Dendritic cell treated with granulocyte-macrophage colony-stimulating factor and Interleukin-4, amounts not matched to agents 40 ng/mL and 50 ng/mL, for 4 days (primary cell): Measurements from ENCODE around the gene GRAP.

Experiments used
- H3K27ac Mint-ChIP-seq: one replicate; pipeline ENCODE4 v1.8.0; 2022; ENCODE audit warnings: mild to moderate bottlenecking, mixed read lengths
- H3K27me3 Mint-ChIP-seq: one replicate; pipeline ENCODE4 v1.8.0; 2022; ENCODE audit warnings: mild to moderate bottlenecking, mixed read lengths
- H3K36me3 Mint-ChIP-seq: one replicate; pipeline ENCODE4 v1.8.0; 2022; ENCODE audit warnings: low read depth, mixed read lengths
- H3K4me1 Mint-ChIP-seq: one replicate; pipeline ENCODE4 v1.8.0; 2022; ENCODE audit warnings: low read depth, mixed read lengths
- H3K4me3 Mint-ChIP-seq: one replicate; pipeline ENCODE4 v1.8.0; 2022; ENCODE audit warnings: mild to moderate bottlenecking, moderate library complexity, mixed read lengths
- H3K9me3 Mint-ChIP-seq: one replicate; pipeline ENCODE4 v1.8.0; 2022; ENCODE audit warnings: mixed read lengths
- intact Hi-C: fragments of 100-400 bp; cut with micrococcal nuclease; formaldehyde crosslinking; loops from one replicate; pipeline ENCODE4 v1.15.0; 2022

The GRAP gene

DNA sequence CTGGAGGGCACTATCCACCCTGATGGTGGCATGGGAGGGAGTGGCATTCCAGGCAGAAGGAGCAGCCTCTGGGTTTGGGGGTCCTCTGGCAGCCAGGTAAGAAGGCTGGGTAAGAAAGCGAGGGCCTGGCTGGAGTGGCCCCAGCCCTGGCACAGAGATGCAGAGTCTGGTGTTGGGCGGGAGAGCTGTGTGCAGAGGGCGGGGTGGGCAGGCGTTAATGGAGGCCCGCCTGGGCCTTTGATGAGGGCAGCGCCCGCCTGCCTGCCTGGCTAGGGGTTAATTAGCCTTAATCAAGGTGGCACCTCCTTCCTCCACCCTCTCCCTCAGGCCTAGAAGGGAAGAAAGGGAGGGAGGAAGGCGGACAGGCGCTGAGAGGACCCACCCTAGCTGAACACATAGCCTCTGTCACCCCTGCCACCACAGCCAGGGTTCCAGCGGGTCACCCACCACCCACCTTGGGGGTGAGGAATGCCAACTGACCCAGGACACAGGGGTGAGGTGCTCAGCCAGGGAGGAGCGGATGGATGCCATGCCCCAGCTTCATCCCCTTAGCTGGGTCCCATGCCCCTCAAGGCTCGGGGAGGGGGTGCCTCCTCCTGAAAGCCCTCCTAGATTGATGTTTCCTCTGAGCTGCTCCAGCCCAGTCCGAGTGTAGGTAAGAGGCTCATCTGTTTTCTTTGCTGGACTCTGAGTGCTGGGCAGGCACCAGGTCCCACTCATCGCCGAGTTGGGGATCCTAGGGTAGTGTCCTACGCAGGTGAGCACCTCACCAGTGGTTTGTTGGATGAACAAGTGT, 28.8 kb downstream of the GRAP start:
- no peaks in the 10 kb centered on the region for H3K4me1 Mint-ChIP-seq
- H3K36me3 Mint-ChIP-seq: peaks cover 8% of the 10 kb centered on the region
- no peak overlapping the region for H3K27ac Mint-ChIP-seq
- intact Hi-C loops: no loop called here
- peaks cover 15% of the 10 kb centered on the region for H3K27me3 Mint-ChIP-seq
- no peak overlapping the region for H3K4me3 Mint-ChIP-seq
- H3K9me3 Mint-ChIP-seq: no peaks in the 10 kb centered on the region

DNA sequence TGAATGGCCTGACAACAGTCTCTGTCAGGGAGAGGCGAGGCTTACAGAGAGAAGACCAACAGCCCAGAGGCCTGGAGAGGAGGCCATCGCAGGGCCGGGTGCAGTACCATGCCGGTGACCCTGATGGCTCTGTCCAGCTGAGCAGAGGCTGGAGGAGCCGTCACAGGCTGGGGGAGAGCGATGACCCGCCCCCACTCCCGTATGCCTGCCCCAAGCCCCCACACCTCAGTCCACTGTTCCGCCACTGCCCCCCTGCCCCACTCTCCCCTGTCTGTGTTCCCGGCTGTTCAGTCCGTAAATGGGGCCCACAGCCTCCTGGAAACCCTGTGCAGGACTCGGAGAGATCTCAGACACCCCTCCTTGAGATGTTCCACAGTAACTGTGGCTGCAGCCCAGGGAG, 29.4 kb downstream of the GRAP start:
- peaks cover 8% of the 10 kb centered on the region for H3K36me3 Mint-ChIP-seq
- H3K9me3 Mint-ChIP-seq: no peaks in the 10 kb centered on the region
- H3K4me3 Mint-ChIP-seq: no peak overlapping the region
- peaks cover 15% of the 10 kb centered on the region for H3K27me3 Mint-ChIP-seq
- H3K27ac Mint-ChIP-seq: no peak overlapping the region
- intact Hi-C loops: no loop called here
- H3K4me1 Mint-ChIP-seq: no peaks in the 10 kb centered on the region

DNA sequence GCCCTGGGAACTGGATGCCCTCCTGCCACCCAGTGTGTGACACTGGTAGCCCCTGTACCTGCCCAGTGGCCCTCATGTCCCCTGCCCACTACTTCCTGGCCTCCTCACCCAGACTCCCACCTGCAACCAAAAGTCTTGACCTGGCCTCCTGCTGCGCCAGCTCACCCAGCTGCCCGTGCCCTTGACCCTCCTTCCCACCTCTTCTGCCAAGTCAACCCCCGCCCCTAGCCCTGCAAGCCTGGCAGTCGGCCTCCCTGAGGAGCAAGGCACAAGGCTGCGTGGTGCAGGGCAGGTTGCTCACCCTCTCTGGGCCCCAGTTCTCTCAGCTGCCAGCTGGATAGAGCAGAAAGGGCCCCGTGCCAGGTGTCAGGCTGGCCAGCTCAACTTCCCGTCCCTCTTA, 29.9 kb downstream of the GRAP start:
- H3K27ac Mint-ChIP-seq: no peak overlapping the region
- H3K9me3 Mint-ChIP-seq: no peaks in the 10 kb centered on the region
- peaks cover 8% of the 10 kb centered on the region for H3K36me3 Mint-ChIP-seq
- no peaks in the 10 kb centered on the region for H3K4me1 Mint-ChIP-seq
- H3K27me3 Mint-ChIP-seq: peaks cover 15% of the 10 kb centered on the region
- no peak overlapping the region for H3K4me3 Mint-ChIP-seq
- intact Hi-C loops: no loop called here

DNA sequence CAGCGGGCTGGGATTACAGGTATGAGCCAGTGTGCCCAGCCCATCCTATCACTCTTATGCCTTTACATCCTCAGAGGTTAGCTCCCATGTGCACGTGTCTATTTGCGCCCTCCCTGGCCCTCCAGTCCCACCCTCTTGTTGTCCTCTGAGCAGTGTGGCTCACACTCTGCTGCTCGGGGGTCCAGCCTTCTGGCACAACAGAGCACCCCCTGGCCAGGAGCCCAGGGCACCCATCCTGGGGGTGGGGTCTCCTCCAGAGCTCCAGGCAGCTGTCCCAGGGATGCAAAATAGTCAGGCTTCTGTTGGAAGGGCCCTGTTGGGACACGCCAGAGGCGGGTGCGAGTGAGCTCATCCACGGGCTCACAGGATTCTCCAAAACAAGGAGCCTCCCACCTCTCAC, 30.5 kb downstream of the GRAP start:
- H3K36me3 Mint-ChIP-seq: peaks cover 5% of the 10 kb centered on the region
- H3K4me3 Mint-ChIP-seq: no peak overlapping the region
- H3K27ac Mint-ChIP-seq: no peak overlapping the region
- H3K27me3 Mint-ChIP-seq: peaks cover 16% of the 10 kb centered on the region
- H3K9me3 Mint-ChIP-seq: no peaks in the 10 kb centered on the region
- intact Hi-C loops: no loop called here
- H3K4me1 Mint-ChIP-seq: no peaks in the 10 kb centered on the region

DNA sequence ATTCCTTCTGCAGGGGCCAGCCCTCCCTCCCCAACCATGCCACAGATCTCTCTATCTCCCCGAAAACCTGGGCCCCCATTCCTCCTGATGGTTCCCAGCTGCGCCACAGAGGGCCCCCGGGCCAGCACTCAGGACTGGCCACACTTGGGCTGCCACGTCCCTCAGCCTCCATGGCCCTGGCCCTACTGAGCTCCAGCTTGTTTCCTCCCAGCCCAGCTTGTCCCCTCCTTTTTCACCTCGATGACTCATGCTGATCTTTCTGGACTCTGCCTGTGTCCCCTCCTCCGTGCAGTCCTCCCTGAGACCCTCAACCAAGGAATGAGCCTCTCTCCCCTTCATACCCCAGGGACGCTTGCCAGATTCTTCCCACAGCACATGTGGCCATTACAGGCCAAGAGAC, 31.3 kb downstream of the GRAP start:
- Mint-ChIP-seq H3K36me3 (no peaks in the 10 kb centered on the region), H3K4me3 (no peak overlapping the region), H3K9me3 (no peaks in the 10 kb centered on the region), H3K27me3 (peaks cover 16% of the 10 kb centered on the region), H3K4me1 (no peaks in the 10 kb centered on the region), H3K27ac (no peak overlapping the region)
- intact Hi-C loops: no loop called here

DNA sequence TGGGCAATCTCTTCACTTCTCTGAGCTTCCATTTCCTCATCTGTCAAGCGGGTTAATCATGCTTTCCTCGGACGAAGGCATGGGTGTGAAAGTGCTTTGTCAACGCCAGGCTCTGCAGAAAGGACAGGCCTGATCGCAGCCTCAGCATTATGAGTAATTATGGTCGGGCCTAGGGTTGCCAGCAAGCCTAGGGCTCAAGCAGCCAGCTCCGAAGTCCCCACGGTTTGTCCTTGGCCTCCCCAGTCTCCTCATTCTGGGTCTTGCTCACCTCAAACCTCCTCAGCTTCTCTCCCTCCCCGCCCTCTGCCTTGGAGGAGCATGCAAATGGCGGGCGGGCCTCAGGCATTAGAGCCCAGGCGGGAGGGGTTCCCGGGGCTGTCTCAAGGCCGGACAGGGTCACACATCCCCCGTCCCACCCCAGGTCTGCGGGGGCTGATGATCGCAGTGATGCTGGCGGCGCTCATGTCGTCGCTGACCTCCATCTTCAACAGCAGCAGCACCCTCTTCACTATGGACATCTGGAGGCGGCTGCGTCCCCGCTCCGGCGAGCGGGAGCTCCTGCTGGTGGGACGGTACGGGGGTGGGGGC, 32.0 kb downstream of the GRAP start:
- Mint-ChIP-seq H3K27me3 (peaks cover 16% of the 10 kb centered on the region), H3K4me1 (no peaks in the 10 kb centered on the region), H3K4me3 (no peak overlapping the region), H3K9me3 (no peaks in the 10 kb centered on the region), H3K27ac (no peak overlapping the region), H3K36me3 (no peaks in the 10 kb centered on the region)
- intact Hi-C loops: no loop called here

DNA sequence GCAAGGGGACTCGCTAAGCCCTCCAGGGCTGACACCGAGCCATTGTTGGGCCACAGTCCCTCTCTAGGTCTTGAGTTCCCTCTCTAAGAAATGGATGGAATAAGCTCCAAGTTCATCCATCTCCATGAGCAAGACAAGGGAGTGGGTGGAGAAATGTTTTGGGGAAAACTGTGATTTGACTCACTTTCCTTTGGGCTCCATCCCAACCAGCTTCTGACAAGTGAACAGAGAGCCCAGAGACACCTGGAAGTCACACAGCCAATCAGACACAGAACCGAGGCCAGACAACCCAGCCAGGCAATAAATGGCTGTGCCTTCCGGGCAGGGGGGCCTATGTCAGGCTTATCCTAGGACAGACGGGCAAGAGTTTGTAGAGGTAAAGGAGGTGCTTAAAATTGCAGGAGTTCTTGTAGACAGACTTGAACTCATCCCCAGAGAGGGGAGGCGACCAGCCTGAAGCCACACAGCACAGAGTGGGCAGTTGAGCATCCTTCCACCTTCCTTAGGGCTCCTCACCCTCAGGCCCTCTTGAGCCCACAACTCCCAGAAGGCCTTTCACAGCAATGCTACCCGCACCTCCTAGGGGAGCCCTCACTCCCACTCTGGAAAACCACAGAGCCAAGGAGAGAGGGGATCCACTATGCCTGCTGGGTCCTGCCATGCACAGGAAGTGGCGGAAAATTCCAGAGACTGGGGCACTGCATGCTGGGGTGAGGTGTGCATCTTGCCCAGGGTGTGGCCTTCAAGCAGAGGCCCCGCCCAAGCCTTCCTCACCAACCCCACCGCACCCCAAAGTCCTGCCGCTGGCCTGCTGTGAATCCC, 32.7 kb downstream of the GRAP start:
- intact Hi-C loops: no loop called here

DNA sequence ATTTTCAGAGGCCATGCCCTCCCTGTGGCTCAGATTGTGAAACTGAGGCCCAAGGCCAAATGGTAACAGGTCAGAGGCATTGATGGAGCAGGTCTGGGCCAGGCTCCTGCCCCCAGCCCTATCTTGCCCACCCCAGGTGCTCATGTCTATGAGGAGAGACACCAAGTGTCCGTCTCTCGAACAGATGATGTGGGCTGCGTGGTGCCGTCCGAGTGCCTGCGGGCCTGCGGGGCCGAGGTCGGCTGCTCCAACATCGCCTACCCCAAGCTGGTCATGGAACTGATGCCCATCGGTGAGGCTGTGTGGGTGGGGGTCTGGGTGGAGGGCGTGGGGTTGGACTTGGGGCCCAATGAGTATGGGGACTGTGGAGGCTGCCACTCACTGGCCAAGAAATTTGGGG, 33.5 kb downstream of the GRAP start:
- Mint-ChIP-seq H3K36me3 (no peaks in the 10 kb centered on the region), H3K4me1 (no peaks in the 10 kb centered on the region), H3K4me3 (no peak overlapping the region), H3K27ac (no peak overlapping the region), H3K9me3 (no peaks in the 10 kb centered on the region), H3K27me3 (peaks cover 14% of the 10 kb centered on the region)
- intact Hi-C loops: no loop called here

More for the DNA sequence above, 32.7 kb downstream of the GRAP start:
- no peaks in the 10 kb centered on the region for H3K36me3 Mint-ChIP-seq
- no peaks in the 10 kb centered on the region for H3K4me1 Mint-ChIP-seq
- H3K4me3 Mint-ChIP-seq: no peak overlapping the region
- no peaks in the 10 kb centered on the region for H3K9me3 Mint-ChIP-seq
- H3K27ac Mint-ChIP-seq: no peak overlapping the region
- H3K27me3 Mint-ChIP-seq: peaks cover 16% of the 10 kb centered on the region

DNA sequence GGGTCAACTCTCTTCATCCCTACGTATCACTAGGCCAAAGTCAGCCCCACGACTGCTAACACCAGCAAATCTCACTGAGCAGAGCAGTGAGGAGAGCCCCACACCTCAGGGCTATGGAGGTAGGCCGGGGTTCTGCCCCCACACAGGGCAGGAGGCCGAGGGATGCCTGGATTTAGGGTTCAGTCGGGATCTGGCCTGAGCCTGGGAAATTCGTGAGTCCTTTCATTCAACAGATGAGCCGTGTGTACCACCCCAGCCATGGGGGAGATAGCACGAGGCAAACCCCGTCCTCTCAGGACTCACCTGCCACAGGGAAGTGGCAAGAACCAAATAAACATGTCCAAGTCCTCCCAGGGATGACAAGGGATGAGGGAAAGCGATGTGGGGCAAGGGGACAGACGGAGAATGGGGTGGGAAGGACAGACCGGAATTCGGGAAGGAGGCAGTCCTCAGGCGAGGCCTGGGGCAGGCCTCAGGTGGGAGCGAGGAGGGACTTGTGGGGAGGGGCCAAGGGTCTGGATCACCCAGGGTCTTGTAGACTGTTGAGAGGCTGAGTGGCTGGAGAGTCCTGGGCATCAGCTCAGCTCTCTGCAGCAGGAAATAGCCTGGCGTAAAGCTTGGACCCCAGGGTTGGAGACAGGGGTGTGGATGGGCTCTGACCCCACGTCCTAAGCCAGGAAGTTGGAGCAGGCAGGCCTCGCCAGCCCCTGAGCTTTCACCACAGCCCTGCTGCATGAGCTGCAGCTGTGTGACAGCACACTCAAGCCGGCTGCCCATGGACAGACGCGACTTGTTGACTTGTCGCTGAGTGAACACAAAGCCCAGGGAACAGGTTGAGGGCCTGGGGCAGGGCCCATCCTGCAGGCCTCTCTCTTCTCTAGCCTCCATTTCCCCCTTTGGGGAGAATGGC, 34.3 kb downstream of the GRAP start:
- peaks cover 13% of the 10 kb centered on the region for H3K27me3 Mint-ChIP-seq

DNA sequence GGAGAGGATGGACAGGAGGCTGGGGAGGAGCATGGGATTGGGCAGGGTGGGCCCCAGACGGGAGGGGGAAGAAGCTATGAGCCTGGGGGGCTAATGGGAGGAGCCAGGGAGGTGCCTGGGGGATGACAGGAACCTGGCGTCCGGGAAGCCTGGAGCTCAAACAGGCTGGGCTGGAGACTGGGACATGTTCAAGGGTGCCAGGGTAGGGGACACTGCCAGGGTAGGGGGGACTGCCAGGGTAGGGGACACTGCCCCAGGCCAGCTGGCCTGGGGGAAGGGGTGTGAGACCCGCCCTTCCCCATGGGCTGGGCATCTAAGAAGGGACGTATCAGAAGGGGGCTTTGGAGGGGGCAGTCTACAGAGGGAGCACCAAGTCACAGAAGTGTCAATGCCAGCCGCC, 35.2 kb downstream of the GRAP start:
- no peak overlapping the region for H3K27ac Mint-ChIP-seq
- intact Hi-C loops: no loop called here
- H3K27me3 Mint-ChIP-seq: peaks cover 12% of the 10 kb centered on the region
- H3K4me1 Mint-ChIP-seq: no peaks in the 10 kb centered on the region
- H3K9me3 Mint-ChIP-seq: no peaks in the 10 kb centered on the region
- no peaks in the 10 kb centered on the region for H3K36me3 Mint-ChIP-seq
- H3K4me3 Mint-ChIP-seq: no peak overlapping the region

More for the DNA sequence above, 34.3 kb downstream of the GRAP start:
- Mint-ChIP-seq H3K27ac (no peak overlapping the region), H3K36me3 (no peaks in the 10 kb centered on the region), H3K4me3 (no peak overlapping the region), H3K4me1 (no peaks in the 10 kb centered on the region), H3K9me3 (no peaks in the 10 kb centered on the region)
- intact Hi-C loops: no loop called here

DNA sequence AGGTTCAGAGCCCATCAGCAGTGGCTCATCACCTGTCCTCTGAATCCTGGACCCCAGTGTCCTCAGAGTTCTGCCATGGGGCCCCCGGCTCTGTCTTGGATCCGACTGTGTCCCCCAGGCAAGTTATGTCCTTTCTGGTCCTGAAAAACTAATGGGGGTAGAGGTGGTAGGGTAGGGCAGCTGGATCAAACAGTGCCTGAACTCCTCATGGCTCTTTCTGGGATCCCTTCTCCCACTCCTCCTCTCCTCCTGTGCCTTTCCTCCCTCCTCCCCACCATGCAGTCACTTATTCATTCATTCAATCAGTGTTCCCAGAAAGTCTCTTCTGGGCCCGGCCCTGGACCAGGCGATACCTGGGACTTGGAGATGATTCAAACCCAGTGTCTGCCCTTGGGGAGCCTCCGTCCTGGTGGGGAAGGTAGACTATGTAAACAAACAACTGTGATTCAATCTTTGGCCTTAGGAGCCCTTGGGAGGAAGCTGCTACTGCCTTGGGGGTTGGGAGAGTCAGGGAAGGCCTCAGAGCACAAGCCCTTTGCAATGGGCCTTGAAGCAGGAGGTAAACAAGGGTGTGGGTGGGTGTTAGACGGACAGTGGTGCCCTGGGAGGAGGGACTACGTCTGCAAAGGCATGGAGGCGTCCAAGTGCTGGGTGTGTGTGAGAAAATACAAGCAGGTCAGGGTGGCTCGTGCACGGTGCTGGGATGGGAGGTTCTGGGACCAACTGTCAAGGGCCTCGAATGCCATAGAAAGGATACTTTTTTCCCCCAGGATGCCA, 35.8 kb downstream of the GRAP start:
- Mint-ChIP-seq H3K4me3 (no peak overlapping the region), H3K27ac (no peak overlapping the region), H3K4me1 (no peaks in the 10 kb centered on the region), H3K36me3 (no peaks in the 10 kb centered on the region), H3K9me3 (no peaks in the 10 kb centered on the region), H3K27me3 (peaks cover 10% of the 10 kb centered on the region)
- intact Hi-C loops: no loop called here

DNA sequence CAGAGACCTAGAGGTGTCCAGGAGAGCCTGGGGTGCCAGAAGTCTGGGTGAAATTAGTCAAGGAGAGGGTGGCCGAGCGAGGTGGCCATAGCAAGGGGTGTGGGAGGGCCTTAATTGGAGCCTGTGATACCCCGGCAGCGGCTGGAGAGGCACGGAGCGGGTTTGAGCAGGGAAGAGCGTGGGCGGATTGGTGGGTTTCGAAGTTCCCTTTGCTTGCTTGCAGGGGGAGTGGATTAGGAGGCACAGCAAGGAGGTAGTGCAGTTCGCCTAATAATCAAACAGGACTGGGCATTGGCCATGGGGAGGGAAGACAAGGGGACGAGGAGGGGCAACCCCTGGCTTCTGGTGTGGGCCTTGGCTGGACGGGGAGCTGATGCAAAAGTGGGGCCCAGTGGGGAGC, 36.8 kb downstream of the GRAP start:
- no peak overlapping the region for H3K27ac Mint-ChIP-seq
- H3K4me1 Mint-ChIP-seq: no peaks in the 10 kb centered on the region
- no peaks in the 10 kb centered on the region for H3K9me3 Mint-ChIP-seq
- H3K4me3 Mint-ChIP-seq: no peak overlapping the region
- peaks cover 15% of the 10 kb centered on the region for H3K27me3 Mint-ChIP-seq
- H3K36me3 Mint-ChIP-seq: no peaks in the 10 kb centered on the region
- intact Hi-C loops: no loop called here

DNA sequence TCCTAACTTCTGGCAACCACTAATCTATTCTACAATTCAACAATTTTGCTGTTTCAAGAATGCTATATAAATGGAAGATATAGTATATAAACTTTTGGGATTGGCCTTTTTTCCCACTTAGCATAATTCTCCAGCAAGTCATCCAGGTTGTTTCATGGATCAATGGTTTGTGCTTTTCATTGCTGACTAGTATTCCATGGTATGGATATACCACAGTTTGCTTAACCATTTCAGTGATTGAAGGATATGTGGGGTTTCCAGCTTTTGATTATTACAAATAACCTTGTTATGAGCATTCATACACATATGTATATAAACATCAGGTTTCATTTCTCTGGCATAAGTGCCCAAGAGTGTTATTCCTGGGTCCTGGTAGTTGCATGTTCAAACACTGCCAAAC, 40.1 kb downstream of the GRAP start:
- Mint-ChIP-seq H3K27me3 (peaks cover 44% of the 10 kb centered on the region), H3K36me3 (no peaks in the 10 kb centered on the region), H3K4me3 (no peak overlapping the region), H3K9me3 (no peaks in the 10 kb centered on the region), H3K27ac (no peak overlapping the region), H3K4me1 (peaks cover 19% of the 10 kb centered on the region)
- intact Hi-C loops: no loop called here
